Measurements from ENCODE around the gene KMT2C.
"Not testable (repeated sequence)": the region's sequence is repeated elsewhere in the genome, so short reads cannot be mapped to it uniquely, and the experiment has no call there.

- TF ChIP-seq, protein P1, sequence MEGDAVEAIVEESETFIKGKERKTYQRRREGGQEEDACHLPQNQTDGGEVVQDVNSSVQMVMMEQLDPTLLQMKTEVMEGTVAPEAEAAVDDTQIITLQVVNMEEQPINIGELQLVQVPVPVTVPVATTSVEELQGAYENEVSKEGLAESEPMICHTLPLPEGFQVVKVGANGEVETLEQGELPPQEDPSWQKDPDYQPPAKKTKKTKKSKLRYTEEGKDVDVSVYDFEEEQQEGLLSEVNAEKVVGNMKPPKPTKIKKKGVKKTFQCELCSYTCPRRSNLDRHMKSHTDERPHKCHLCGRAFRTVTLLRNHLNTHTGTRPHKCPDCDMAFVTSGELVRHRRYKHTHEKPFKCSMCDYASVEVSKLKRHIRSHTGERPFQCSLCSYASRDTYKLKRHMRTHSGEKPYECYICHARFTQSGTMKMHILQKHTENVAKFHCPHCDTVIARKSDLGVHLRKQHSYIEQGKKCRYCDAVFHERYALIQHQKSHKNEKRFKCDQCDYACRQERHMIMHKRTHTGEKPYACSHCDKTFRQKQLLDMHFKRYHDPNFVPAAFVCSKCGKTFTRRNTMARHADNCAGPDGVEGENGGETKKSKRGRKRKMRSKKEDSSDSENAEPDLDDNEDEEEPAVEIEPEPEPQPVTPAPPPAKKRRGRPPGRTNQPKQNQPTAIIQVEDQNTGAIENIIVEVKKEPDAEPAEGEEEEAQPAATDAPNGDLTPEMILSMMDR (IDR thresholded peaks at IDR 0.05; ENCODE audit: poor library complexity, severe bottlenecking), result not testable (repeated sequence)
- not testable (repeated sequence) for TF ChIP-seq TAF1 (IDR thresholded peaks at IDR 0.05; ENCODE audit: low read depth); SMC3 (conservative IDR thresholded peaks at IDR 0.05; ENCODE audit: poor library complexity)
These were observed 231.4 kb downstream of the KMT2C start for GRCh38 chr7:152204417-152204816.
